Anterior cingulate cortex (tissue), 58 donors: ENCODE data around the gene POPDC2.

Source experiments
- DNase-seq, 58 donors: peaks; one replicate each; lab custom pipeline; 2025; lab: John Stamatoyannopoulos, UW

Gene POPDC2

GRCh38 chr3:119642746-119643473, 17.5 kb downstream of the POPDC2 start:
- DNase-seq: no peak

GRCh38 chr3:119641416-119641815, 19.0 kb downstream of the POPDC2 start:
- no peak for DNase-seq

GRCh38 chr3:119639494-119640350, 20.7 kb downstream of the POPDC2 start:
- no peak for DNase-seq

GRCh38 chr3:119637679-119638477, 22.5 kb downstream of the POPDC2 start:
- DNase-seq: no peak

- DNase-seq: no peak
Observed at GRCh38 chr3:119636891-119637611, 23.3 kb downstream of the POPDC2 start.

- DNase-seq: no peak
Observed at GRCh38 chr3:119636249-119636648, 24.1 kb downstream of the POPDC2 start.

GRCh38 chr3:119635719-119636118, 24.7 kb downstream of the POPDC2 start:
- DNase-seq: no peak

- DNase-seq: no peak
Observed at GRCh38 chr3:119632829-119633228, 27.6 kb downstream of the POPDC2 start.

GRCh38 chr3:119632216-119632615, 28.2 kb downstream of the POPDC2 start:
- no peak for DNase-seq

GRCh38 chr3:119631516-119631915, 28.9 kb downstream of the POPDC2 start:
- no peak for DNase-seq

GRCh38 chr3:119630880-119631329, 29.5 kb downstream of the POPDC2 start:
- no peak for DNase-seq

GRCh38 chr3:119630128-119630879, 30.1 kb downstream of the POPDC2 start:
- no peak for DNase-seq

- DNase-seq: no peak
Observed at GRCh38 chr3:119628816-119629445, 31.5 kb downstream of the POPDC2 start.

- no peak for DNase-seq
Observed at GRCh38 chr3:119628390-119628789, 32.0 kb downstream of the POPDC2 start.

GRCh38 chr3:119627461-119627860, 32.9 kb downstream of the POPDC2 start:
- DNase-seq: peak in 1 of 58 donors; percentile 3

- no peak for DNase-seq
Observed at GRCh38 chr3:119626196-119626595, 34.2 kb downstream of the POPDC2 start.

GRCh38 chr3:119625451-119626153, 34.8 kb downstream of the POPDC2 start:
- no peak for DNase-seq

GRCh38 chr3:119624002-119624720, 36.2 kb downstream of the POPDC2 start:
- DNase-seq: no peak
